Measurements from ENCODE around the gene TAS2R16. TPM values are rescaled to one million over a fixed set of nuclear protein-coding genes. Genes with fewer than 3 reads are reported as not detected.

TAS2R16 gene
- total RNA-seq, 1 experiment from 2014 or later, result not detected

DNA sequence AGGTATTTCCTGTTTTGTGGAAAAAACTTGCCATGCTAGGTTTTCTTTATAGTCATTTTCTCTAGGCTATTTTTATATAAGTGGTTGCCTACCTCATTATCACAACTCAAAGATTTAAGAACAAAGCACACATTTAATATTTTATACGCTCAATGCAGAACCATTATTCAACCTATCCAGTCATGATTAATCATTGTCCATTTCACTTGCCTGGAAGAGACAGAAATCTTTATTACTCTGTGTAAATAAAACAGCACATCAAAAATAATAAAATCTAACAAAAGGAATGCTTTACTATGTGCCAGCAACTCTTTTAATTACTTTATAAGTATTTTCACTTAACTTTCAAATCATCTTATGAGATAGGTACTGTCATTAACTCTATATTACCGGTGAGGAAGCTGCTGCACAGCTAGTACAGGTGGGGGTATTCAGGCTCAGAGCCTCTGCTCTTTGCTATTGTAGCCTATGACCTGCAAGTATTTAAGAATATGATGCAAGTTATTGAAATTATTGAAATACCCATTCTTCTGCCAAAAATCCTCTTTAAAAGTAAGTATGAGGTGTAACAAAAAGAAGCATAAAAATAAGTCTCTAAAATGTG is 16.4 kb upstream of the TAS2R16 start:
- DNase-seq (ENCODE audit: low read depth, low spot score), result no peak
- Histone ChIP-seq H3K36me3 (ENCODE audit: control insufficient read depth, insufficient read depth, low read length) (no peaks in the 10 kb centered on the region), H3K4me1 (ENCODE audit: control insufficient read depth, insufficient read depth, low read length) (no peaks in the 10 kb centered on the region), H3K4me3 (ENCODE audit: low read depth in 2 of 2, low read length in 2 of 2) (no peak overlapping the region), H3K27me3 (ENCODE audit: control insufficient read depth, insufficient read depth, low read length) (no peaks in the 10 kb centered on the region), H3K9me3 (ENCODE audit: control insufficient read depth, insufficient read depth, low read depth, low read length) (no peaks in the 10 kb centered on the region), H3K27ac (ENCODE audit: low read length) (no peak overlapping the region)
- no peak for ATAC-seq
- no TSS peak for BruUV-seq (replicated peaks)
- in situ Hi-C loops (cut with HindIII; ENCODE audit: low pct_unique_long_range_greater_than_20kb, low sequenced_read_pairs), result no loop called here
- intact Hi-C loops (cut with micrococcal nuclease; ENCODE audit: unreplicated experiment), result no loop called here
- no peak for TF ChIP-seq POLR2AphosphoS5 (IDR thresholded peaks at IDR 0.05; ENCODE audit: low read depth, low read length)
- TF ChIP-seq, protein P1, sequence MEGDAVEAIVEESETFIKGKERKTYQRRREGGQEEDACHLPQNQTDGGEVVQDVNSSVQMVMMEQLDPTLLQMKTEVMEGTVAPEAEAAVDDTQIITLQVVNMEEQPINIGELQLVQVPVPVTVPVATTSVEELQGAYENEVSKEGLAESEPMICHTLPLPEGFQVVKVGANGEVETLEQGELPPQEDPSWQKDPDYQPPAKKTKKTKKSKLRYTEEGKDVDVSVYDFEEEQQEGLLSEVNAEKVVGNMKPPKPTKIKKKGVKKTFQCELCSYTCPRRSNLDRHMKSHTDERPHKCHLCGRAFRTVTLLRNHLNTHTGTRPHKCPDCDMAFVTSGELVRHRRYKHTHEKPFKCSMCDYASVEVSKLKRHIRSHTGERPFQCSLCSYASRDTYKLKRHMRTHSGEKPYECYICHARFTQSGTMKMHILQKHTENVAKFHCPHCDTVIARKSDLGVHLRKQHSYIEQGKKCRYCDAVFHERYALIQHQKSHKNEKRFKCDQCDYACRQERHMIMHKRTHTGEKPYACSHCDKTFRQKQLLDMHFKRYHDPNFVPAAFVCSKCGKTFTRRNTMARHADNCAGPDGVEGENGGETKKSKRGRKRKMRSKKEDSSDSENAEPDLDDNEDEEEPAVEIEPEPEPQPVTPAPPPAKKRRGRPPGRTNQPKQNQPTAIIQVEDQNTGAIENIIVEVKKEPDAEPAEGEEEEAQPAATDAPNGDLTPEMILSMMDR (IDR thresholded peaks at IDR 0.05), result no peak
- no peak for TF ChIP-seq SIN3A (IDR thresholded peaks at IDR 0.05; ENCODE audit: borderline replicate concordance, insufficient read depth, low read depth, low read length)
- TF ChIP-seq TCF7L2 (IDR thresholded peaks at IDR 0.05; ENCODE audit: low read depth, low read length), result no peak
- TF ChIP-seq, protein P2, sequence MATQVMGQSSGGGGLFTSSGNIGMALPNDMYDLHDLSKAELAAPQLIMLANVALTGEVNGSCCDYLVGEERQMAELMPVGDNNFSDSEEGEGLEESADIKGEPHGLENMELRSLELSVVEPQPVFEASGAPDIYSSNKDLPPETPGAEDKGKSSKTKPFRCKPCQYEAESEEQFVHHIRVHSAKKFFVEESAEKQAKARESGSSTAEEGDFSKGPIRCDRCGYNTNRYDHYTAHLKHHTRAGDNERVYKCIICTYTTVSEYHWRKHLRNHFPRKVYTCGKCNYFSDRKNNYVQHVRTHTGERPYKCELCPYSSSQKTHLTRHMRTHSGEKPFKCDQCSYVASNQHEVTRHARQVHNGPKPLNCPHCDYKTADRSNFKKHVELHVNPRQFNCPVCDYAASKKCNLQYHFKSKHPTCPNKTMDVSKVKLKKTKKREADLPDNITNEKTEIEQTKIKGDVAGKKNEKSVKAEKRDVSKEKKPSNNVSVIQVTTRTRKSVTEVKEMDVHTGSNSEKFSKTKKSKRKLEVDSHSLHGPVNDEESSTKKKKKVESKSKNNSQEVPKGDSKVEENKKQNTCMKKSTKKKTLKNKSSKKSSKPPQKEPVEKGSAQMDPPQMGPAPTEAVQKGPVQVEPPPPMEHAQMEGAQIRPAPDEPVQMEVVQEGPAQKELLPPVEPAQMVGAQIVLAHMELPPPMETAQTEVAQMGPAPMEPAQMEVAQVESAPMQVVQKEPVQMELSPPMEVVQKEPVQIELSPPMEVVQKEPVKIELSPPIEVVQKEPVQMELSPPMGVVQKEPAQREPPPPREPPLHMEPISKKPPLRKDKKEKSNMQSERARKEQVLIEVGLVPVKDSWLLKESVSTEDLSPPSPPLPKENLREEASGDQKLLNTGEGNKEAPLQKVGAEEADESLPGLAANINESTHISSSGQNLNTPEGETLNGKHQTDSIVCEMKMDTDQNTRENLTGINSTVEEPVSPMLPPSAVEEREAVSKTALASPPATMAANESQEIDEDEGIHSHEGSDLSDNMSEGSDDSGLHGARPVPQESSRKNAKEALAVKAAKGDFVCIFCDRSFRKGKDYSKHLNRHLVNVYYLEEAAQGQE (IDR thresholded peaks at IDR 0.05; ENCODE audit: insufficient read depth in 1 of 2, low read depth in 2 of 2, low read length in 1 of 2), result no peak
- POLR2A ChIA-PET, result no interaction called here
- CTCF ChIA-PET, result no interaction called here

DNA sequence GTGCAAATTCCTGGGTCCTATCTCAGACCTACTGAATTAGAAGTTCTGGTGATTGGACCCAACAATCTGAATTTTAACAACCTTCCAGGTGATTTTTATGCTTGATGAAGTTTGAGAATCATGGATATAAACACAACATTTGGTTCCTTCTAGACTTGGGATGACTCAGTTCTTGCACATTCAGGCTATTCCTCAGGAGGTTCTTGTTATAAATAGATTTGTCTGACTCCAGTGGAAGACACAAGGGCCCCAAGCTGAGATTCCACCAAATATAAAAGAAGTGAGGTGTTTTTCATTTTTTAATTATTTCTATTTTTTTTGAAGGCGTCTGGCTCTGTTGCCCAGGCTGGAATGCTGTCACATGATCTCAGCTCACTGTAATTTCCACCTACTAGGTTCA is 9.4 kb upstream of the TAS2R16 start:
- DNase-seq (ENCODE audit: low read depth, low spot score) (no peak), ATAC-seq (no peak)
- POLR2A ChIA-PET, result no interaction called here
- H3K27ac ChIP-seq (ENCODE audit: low read length), result no peak overlapping the region
- H3K36me3 ChIP-seq (ENCODE audit: control insufficient read depth, insufficient read depth, low read length), result no peaks in the 10 kb centered on the region
- TF ChIP-seq, protein P1 (IDR thresholded peaks at IDR 0.05), result no peak
- TF ChIP-seq TCF7L2 (IDR thresholded peaks at IDR 0.05; ENCODE audit: low read depth, low read length), result no peak
- no peak for TF ChIP-seq POLR2AphosphoS5 (IDR thresholded peaks at IDR 0.05; ENCODE audit: low read depth, low read length)
- TF ChIP-seq, protein P2 (IDR thresholded peaks at IDR 0.05; ENCODE audit: insufficient read depth in 1 of 2, low read depth in 2 of 2, low read length in 1 of 2), result no peak
- no peak for TF ChIP-seq SIN3A (IDR thresholded peaks at IDR 0.05; ENCODE audit: borderline replicate concordance, insufficient read depth, low read depth, low read length)
- intact Hi-C loops (cut with micrococcal nuclease; ENCODE audit: unreplicated experiment), result no loop called here
- in situ Hi-C loops (cut with HindIII; ENCODE audit: low pct_unique_long_range_greater_than_20kb, low sequenced_read_pairs), result no loop called here
- no peaks in the 10 kb centered on the region for H3K4me1 ChIP-seq (ENCODE audit: control insufficient read depth, insufficient read depth, low read length)
- CTCF ChIA-PET, result no interaction called here
- no peaks in the 10 kb centered on the region for H3K9me3 ChIP-seq (ENCODE audit: control insufficient read depth, insufficient read depth, low read depth, low read length)
- H3K4me3 ChIP-seq (ENCODE audit: low read depth in 2 of 2, low read length in 2 of 2), result no peak overlapping the region
- BruUV-seq (replicated peaks), result no TSS peak
- no peaks in the 10 kb centered on the region for H3K27me3 ChIP-seq (ENCODE audit: control insufficient read depth, insufficient read depth, low read length)
